Stimulated activated CD4-positive, alpha-beta T cell treated with anti-CD3 and anti-CD28 coated beads, Interleukin-12 subunit alpha, Interleukin-12 subunit beta, amount 100 ng/mL, for 48 hours (primary cell): ENCODE data around the gene DDX54.
"Not testable (repeated sequence)": the region's sequence is repeated elsewhere in the genome, so short reads cannot be mapped to it uniquely, and the experiment has no call there.

Source experiments
- DNase-seq, 3 donors: peaks; one replicate each; pipeline ENCODE4 v3.0.0-alpha.2; 2020; ENCODE audit warnings: low read depth in 2 of 3, low spot score in 1 of 3

Gene DDX54

DNA sequence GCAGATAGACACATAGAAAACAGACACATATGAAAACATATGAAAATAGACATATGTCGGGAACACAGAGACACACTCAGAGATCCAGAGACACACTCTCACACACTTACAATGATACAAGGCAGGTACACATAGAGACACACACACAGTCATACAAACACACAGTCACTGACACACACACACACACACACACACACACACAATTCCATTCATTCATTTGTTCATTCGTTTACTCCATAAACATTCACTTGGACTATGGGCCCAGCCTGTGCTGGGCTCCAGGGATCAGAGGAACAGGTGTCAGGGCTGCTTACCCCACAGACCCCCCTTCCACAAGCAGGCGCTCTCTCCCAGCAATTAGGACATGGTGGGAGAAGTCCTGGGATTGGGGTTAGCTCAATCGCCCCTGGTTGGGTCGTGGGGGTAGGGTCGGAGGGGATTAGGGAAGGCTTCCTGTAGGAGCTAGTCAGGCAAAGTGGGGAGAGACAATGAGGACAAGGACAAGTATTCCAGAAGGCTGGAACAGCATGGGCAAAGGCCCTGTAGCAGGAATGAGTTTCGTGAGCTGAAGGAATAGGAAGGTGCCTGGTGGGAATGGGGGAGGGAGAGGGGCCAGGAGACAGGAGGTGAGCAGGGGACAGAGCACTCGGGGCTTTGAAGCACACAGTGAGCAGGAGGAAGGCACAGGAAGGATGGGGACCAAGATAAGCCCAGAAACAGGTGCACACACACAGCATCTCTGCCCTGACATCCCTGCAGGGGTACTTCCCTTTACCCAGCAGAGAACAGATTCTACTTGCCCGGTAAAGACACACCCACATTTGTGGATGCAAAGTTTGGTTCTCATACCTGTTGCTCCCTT lies 56.2 kb downstream of the DDX54 start:
- no peak for DNase-seq

GRCh38 chr12:113127791-113128199 lies 57.5 kb downstream of the DDX54 start:
- DNase-seq: no peak

GRCh38 chr12:113120670-113121370 lies 64.5 kb downstream of the DDX54 start:
- DNase-seq: no peak

DNA sequence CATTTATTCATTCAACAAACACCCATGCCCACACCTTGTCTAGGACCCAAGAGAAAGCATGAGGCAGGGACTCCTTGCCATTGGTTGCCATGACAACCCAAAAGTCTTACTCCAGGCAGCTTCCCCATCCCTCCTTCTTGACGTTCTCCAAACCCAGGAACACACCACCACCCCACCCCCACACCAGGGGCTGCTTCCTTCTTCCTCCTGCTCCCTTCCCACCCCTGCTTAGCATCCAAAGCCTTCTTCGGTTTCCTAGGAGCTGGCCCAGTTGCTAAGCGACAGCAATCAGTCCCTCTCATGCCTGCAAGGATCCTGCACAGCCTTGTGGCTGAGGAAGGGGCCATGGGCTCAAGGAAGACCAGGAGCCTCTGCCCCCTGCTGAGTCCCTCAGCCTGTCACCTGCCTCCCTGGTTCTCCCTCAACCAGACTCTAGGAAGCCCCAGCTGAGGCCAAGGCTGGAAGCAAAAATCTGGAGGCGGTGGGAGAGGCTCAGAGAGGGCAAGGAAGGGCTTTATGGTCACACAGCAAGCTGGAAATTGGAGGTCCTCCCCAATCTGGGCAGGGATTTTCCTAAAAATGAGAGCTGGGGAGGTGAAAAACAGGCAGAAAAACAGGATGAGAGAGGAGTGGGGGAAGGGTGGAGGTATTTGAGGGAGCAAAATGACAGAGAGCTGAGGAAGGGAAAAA lies 65.2 kb downstream of the DDX54 start:
- no peak for DNase-seq

DNA sequence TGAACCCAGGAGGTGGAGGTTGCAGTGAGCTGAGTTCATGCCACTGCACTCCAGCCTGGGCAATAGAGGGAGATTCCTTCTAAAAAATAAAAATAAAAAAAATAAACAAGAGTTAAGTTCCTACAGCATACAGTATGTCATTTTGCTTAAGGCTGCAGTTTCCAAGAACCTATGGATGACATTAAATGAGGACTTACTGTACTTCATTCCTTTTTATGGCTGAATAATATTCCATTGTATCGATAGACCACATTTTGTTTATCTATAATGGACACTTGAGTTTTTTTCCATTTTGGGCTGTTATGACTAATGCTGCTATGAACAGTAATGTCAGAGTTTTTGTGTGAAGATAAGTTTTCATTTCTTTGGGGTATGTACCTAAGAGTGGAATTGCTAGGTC lies 67.1 kb downstream of the DDX54 start:
- no peak for DNase-seq

DNA sequence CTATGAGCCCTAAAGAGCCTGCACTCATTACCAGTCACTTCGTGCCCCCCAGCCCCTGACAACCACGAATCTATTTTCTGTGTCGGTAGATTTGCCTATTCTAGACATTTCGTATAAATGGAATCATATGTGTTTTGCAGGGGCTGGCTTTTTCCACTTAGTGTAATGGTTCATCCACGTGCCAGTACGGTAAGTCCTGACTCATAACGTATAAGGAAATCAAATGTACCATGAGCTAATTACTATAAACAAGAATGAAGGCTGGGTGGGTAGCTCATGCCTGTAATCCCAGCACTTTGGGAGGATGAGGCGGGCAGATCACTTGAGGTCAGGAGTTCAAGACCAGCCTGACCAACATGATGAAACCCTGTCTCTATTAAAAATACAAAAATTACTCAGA lies 67.6 kb downstream of the DDX54 start:
- DNase-seq: not testable (repeated sequence)

GRCh38 chr12:113116875-113117274 lies 68.4 kb downstream of the DDX54 start:
- no peak for DNase-seq

DNA sequence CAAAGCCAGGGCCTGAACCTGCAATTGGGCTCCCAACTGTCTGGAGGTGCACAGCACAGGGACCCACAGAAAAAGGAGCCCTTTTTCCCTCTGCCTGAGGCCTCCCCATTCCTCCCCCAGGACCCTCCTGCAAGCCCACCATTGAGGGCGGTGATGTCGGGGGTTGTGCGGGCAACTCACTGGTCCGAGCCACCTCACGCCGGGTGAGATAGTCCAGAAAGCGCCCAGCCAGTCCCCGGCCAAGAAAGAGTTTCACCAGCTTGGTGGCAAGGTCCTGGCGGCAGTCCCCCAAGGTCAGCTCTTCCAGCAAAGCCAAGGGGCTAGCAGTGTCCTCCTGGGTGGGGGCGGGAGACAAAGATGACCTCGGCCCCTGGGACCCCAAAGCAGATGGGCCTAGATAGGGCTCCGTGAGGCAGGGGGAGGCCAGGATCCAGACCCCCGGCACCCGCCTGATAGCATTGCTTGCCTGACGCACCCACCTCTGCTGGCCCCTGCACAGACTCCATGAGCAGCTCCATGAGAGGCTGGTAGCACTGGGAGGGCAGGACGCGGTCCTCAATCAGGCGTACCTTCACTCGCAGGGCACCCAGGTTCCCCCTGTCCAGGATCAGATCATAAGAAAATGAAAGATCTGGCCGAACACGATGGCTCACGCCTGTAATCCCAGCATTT lies 69.7 kb downstream of the DDX54 start:
- DNase-seq: no peak

GRCh38 chr12:113114447-113115178 lies 70.7 kb downstream of the DDX54 start:
- no peak for DNase-seq

GRCh38 chr12:113113397-113113796 lies 71.9 kb downstream of the DDX54 start:
- no peak for DNase-seq

GRCh38 chr12:113112043-113112899 lies 73.0 kb downstream of the DDX54 start:
- no peak for DNase-seq

DNA sequence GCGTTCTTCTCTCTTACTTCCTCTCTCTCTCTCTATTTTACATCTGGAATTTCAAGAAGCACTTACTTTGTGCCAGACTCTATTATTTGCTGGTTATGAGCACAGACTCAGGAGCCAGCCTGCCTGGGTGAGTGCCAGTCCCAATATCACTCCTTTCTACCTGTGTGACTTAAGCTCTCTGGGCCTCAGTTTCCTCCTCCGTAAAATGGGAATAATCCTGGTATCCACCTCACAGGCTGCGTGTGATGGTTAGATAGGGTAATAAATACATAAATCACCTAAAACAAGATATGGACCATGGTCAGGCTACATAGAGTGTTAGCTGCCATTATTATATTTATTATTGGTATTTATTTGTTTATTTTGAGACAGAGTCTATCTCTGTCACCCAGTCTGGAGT lies 74.0 kb downstream of the DDX54 start:
- no peak for DNase-seq

- no peak for DNase-seq
Measured at GRCh38 chr12:113109872-113110599, 75.2 kb downstream of the DDX54 start.

- DNase-seq: no peak
Measured at GRCh38 chr12:113109360-113109759, 75.9 kb downstream of the DDX54 start.

DNA sequence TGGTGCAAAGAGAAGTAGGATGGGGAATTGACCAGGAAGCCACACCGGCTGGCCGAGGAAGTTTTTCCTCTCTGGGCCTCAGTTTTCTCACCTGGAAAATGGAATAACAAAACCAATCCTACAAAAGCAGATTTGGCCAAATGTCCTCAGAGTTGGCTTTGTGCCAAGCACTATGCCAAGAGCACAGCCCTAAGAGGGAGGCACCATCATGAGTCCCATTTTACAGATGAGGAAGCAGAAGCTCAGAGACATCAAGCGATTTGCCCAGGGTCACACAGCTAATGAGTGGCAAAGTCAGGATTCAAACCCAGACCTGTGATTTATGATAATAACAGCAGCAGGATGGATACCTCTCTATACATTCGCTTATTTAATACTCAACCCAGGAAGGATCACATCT lies 77.0 kb downstream of the DDX54 start:
- no peak for DNase-seq
